Loucy (cell line): ENCODE data around the gene C3orf20.

Source experiments
- H2AFZ ChIP-seq: fragments of 200-600 bp; sonication (generic); 2 replicates; pipeline ENCODE4 v1.6.0; 2016; ENCODE audit warnings: antibody characterized with exemption, mild to moderate bottlenecking, low read length, moderate library complexity
- H3F3A ChIP-seq: fragments of 200-600 bp; 2 replicates; pipeline ENCODE4 v1.6.0; 2016; ENCODE audit warnings: antibody characterized with exemption, low read depth, mild to moderate bottlenecking
- H3K27me3 ChIP-seq: fragments of 200-600 bp; sonication (generic); 2 replicates; pipeline ENCODE4 v1.6.1; 2014; ENCODE audit warnings: low read length, mild to moderate bottlenecking; ENCODE audit not compliant: insufficient read depth, poor library complexity, severe bottlenecking
- H3K36me3 ChIP-seq: fragments of 200-600 bp; sonication (generic); 2 replicates; pipeline ENCODE4 v1.6.1; 2016; ENCODE audit warnings: low read length; ENCODE audit not compliant: insufficient read depth
- H3K4me1 ChIP-seq: fragments of 200-600 bp; sonication (generic); 2 replicates; pipeline ENCODE4 v1.5.1; 2014; ENCODE audit warnings: low read length, mild to moderate bottlenecking; ENCODE audit not compliant: insufficient read depth, poor library complexity, severe bottlenecking
- H3K4me2 ChIP-seq: fragments of 200-600 bp; sonication (generic); 2 replicates; pipeline ENCODE4 v1.6.0; 2014; ENCODE audit warnings: antibody characterized with exemption, low read length, low read depth, mild to moderate bottlenecking; ENCODE audit not compliant: poor library complexity, severe bottlenecking
- H3K4me3 ChIP-seq: fragments of 200-600 bp; sonication (generic); 2 replicates; pipeline ENCODE4 v1.5.1; 2014; ENCODE audit warnings: low read length, mild to moderate bottlenecking, mixed read lengths; ENCODE audit not compliant: poor library complexity, severe bottlenecking
- H3K79me2 ChIP-seq: fragments of 200-600 bp; sonication (generic); 2 replicates; pipeline ENCODE4 v1.6.1; 2014; ENCODE audit warnings: low read length; ENCODE audit not compliant: insufficient read depth
- H3K9ac ChIP-seq: fragments of 200-600 bp; sonication (generic); 2 replicates; pipeline ENCODE4 v1.6.0; 2014; ENCODE audit warnings: mild to moderate bottlenecking, low read depth, low read length, moderate library complexity; ENCODE audit not compliant: poor library complexity, severe bottlenecking
- H3K9me2 ChIP-seq: fragments of 200-600 bp; sonication (generic); replicated peaks from 2 replicates; pipeline ENCODE4 v1.6.1; 2016; ENCODE audit warnings: low read depth, low read length, mixed read lengths
- H3K9me3 ChIP-seq: fragments of 200-600 bp; sonication (generic); 2 replicates; pipeline ENCODE4 v1.6.1; 2014; ENCODE audit warnings: mild to moderate bottlenecking, antibody characterized with exemption, low read length, low read depth; ENCODE audit not compliant: insufficient read depth
- H4K20me1 ChIP-seq: fragments of 200-600 bp; sonication (generic); 2 replicates; pipeline ENCODE4 v1.6.0; 2014; ENCODE audit warnings: antibody characterized with exemption, low read length, mild to moderate bottlenecking; ENCODE audit not compliant: insufficient read depth, poor library complexity, severe bottlenecking
- CTCF ChIP-seq: fragments of 200-600 bp; sonication (generic); conservative IDR thresholded peaks from 2 replicates; pipeline ENCODE4 v1.5.1; 2014; ENCODE audit warnings: mild to moderate bottlenecking, antibody characterized with exemption, low read length
- EZH2phosphoT487 ChIP-seq: fragments of 200-600 bp; IDR thresholded peaks from 2 replicates; pipeline ENCODE4 v1.6.1; 2018; ENCODE audit warnings: antibody characterized with exemption, mild to moderate bottlenecking, moderate library complexity, borderline replicate concordance

Gene C3orf20

DNA sequence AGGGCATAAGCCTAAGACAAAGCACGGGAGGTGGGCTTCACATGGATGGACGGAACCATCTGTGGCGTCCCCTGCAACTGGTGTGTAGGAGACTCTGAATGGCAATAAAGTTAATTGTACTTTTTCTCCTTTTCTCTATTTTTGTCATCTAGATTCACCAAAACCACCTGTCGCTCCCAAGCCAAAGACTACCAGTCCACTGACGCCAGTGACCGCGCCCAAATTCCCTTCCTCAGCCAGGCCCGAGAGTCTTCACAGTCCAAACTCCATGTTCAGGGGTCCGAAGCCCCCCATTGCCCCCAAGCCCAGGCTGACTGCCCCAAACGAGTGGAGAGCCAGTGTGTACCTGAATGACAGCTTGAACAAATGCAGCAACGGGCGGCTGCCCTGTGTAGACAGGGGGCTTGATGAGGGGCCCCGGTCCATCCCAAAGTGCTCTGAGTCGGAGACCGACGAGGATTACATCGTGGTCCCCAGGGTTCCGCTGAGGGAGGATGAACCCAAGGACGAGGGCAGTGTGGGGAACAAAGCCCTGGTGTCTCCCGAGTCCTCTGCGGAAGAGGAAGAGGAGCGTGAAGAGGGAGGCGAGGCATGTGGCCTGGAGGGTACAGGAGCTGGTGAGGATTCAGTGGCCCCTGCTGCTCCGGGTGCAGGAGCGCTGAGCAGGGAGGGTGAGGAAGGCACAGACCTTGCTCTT, 144.0 kb downstream of the C3orf20 start, which contains the start of gene FGD5:
TSS of gene FGD5 (plus strand) at position 159 of the 697 bp plus-strand sequence. CDS start at position 269, 110 bp downstream.
- H3K4me2 ChIP-seq = no peak within 1 kb of the TSS
- H3K79me2 ChIP-seq = no peaks in the 10 kb centered on the region
- no peaks in the 10 kb centered on the region for H3K9me2 ChIP-seq
- H3K27me3 ChIP-seq = no peaks in the 10 kb centered on the region
- TF ChIP-seq CTCF = no peak
- TF ChIP-seq EZH2phosphoT487 = no peak
- no peaks in the 10 kb centered on the region for H3K9me3 ChIP-seq
- no peak within 1 kb of the TSS for H3K4me3 ChIP-seq
- no peaks in the 10 kb centered on the region for H3F3A ChIP-seq
- no peaks in the 10 kb centered on the region for H3K4me1 ChIP-seq
- H3K36me3 ChIP-seq = no peaks in the 10 kb centered on the region
- H2AFZ ChIP-seq = no peak within 1 kb of the TSS
- H4K20me1 ChIP-seq = no peaks in the 10 kb centered on the region
- no peak within 1 kb of the TSS for H3K9ac ChIP-seq

DNA sequence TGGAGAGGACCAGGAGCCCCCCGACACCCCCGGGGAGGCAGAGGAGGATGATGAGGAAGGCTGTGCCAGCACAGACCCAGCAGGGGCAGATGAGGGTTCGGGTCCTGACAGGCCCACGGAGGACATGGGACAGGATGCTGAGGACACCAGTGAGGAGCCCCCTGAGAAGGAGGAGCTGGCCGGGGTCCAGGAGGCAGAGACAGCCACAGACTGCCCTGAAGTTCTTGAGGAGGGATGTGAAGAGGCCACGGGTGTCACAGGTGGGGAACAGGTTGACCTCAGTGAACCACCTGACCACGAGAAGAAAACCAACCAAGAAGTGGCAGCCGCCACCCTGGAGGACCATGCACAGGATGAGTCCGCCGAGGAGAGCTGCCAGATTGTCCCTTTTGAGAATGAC, 144.7 kb downstream of the C3orf20 start:
- no peaks in the 10 kb centered on the region for H3K9me2 ChIP-seq
- no peaks in the 10 kb centered on the region for H3K9me3 ChIP-seq
- no peaks in the 10 kb centered on the region for H3F3A ChIP-seq
- no peak overlapping the region for H3K4me2 ChIP-seq
- no peak overlapping the region for H2AFZ ChIP-seq
- H3K79me2 ChIP-seq = no peaks in the 10 kb centered on the region
- H3K4me3 ChIP-seq = no peak overlapping the region
- H3K4me1 ChIP-seq = no peaks in the 10 kb centered on the region
- TF ChIP-seq EZH2phosphoT487 (no peak), CTCF (no peak)
- no peaks in the 10 kb centered on the region for H3K36me3 ChIP-seq
- no peaks in the 10 kb centered on the region for H4K20me1 ChIP-seq
- H3K27me3 ChIP-seq = no peaks in the 10 kb centered on the region
- no peak overlapping the region for H3K9ac ChIP-seq

- no peak overlapping the region for H2AFZ ChIP-seq
- no peaks in the 10 kb centered on the region for H3F3A ChIP-seq
- H3K79me2 ChIP-seq = no peaks in the 10 kb centered on the region
- H3K4me2 ChIP-seq = no peak overlapping the region
- no peaks in the 10 kb centered on the region for H3K9me3 ChIP-seq
- H3K9ac ChIP-seq = no peak overlapping the region
- H3K27me3 ChIP-seq = no peaks in the 10 kb centered on the region
- H3K4me1 ChIP-seq = no peaks in the 10 kb centered on the region
- H3K9me2 ChIP-seq = no peaks in the 10 kb centered on the region
- TF ChIP-seq EZH2phosphoT487 (no peak), CTCF (no peak)
- no peaks in the 10 kb centered on the region for H4K20me1 ChIP-seq
- H3K4me3 ChIP-seq = no peak overlapping the region
- no peaks in the 10 kb centered on the region for H3K36me3 ChIP-seq
Observed at GRCh38 chr3:14820156-14820555, 145.2 kb downstream of the C3orf20 start.
